H1 (cell line): ENCODE data around the gene INPP5F. TPM values are rescaled to one million over a fixed set of nuclear protein-coding genes. Genes with fewer than 3 reads are reported as not detected.

Experiments used
- CTCF ChIA-PET: fragments of 300-600 bp; sonication (Branson Sonifier 250); formaldehyde crosslinking; loops from one replicate; lab custom pipeline; 2021; ENCODE audit not compliant: partially characterized antibody; lab: Charles Lee
- POLR2A ChIA-PET: fragments of 300-600 bp; sonication (Branson Sonifier 250); formaldehyde crosslinking; loops from one replicate; lab custom pipeline; 2021; ENCODE audit warnings: inconsistent platforms; ENCODE audit not compliant: partially characterized antibody; lab: Charles Lee
- DNase-seq, 2 experiments: peaks; one replicate each; pipeline versions ENCODE4 v3.0.0 to v3.0.0-alpha.2; 2010 to 2022; ENCODE audit warnings: low spot score in 2 of 2, low read depth in 1 of 2, mixed read lengths in 1 of 2
- FAIRE-seq: peaks from 2 replicates; lab custom pipeline; 2011; peaks lifted over from hg19 to GRCh38; lab: Jason Lieb, UNC
- H2AFZ ChIP-seq: 2 replicates; pipeline ENCODE4 v1.8.1; 2012; ENCODE audit warnings: low read length, inconsistent platforms
- H2AK5ac ChIP-seq: 2 replicates; pipeline ENCODE4 v1.6.1; 2013; ENCODE audit warnings: low read depth, low read length
- H2BK120ac ChIP-seq: replicated peaks from 2 replicates; pipeline ENCODE3; 2013; ENCODE audit warnings: low read depth, low read length, inconsistent platforms
- H2BK12ac ChIP-seq: 2 replicates; pipeline ENCODE4 v1.6.1; 2013; ENCODE audit warnings: low read depth, low read length
- H2BK15ac ChIP-seq: 2 replicates; pipeline ENCODE4 v1.6.1; 2013; ENCODE audit warnings: low read length
- H2BK20ac ChIP-seq: 2 replicates; pipeline ENCODE4 v1.6.1; 2013; ENCODE audit warnings: low read length
- H2BK5ac ChIP-seq: 2 replicates; pipeline ENCODE4 v1.6.1; 2013; ENCODE audit warnings: low read depth, low read length
- H3K14ac ChIP-seq: 2 replicates; pipeline ENCODE4 v1.6.1; 2013; ENCODE audit warnings: inconsistent platforms; ENCODE audit not compliant: insufficient read length
- H3K18ac ChIP-seq: 2 replicates; pipeline ENCODE4 v1.6.1; 2013; ENCODE audit warnings: low read length; ENCODE audit errors: extremely low read depth
- H3K23ac ChIP-seq: 2 replicates; pipeline ENCODE4 v1.6.1; 2013; ENCODE audit warnings: inconsistent platforms; ENCODE audit not compliant: insufficient read length
- H3K23me2 ChIP-seq: 2 replicates; pipeline ENCODE4 v1.6.1; 2013; ENCODE audit warnings: low read depth, low read length
- H3K27ac ChIP-seq: 2 replicates; pipeline ENCODE4 v1.6.1; 2011; ENCODE audit warnings: low read depth, low read length, inconsistent platforms
- H3K27me3 ChIP-seq, 4 experiments: replicated peaks in 1 of 4; 1 replicate in 1 of 4; 2 replicates in 3 of 4; pipeline versions ENCODE4 v1.6.1 to v1.8.1; 2011 to 2013; ENCODE audit warnings: low read length in 3 of 4, mild to moderate bottlenecking in 3 of 4, inconsistent platforms in 2 of 4, mixed read lengths in 2 of 4, moderate library complexity in 1 of 4; ENCODE audit not compliant: control insufficient read depth in 3 of 4, insufficient read depth in 3 of 4; ENCODE audit errors: extremely low read depth in 1 of 4
- H3K36me3 ChIP-seq, 4 experiments: 2 replicates each; pipeline versions ENCODE4 v1.6.1 to v1.8.1; 2011 to 2013; ENCODE audit warnings: mild to moderate bottlenecking in 4 of 4, low read length in 3 of 4, moderate library complexity in 2 of 4, control low read depth in 1 of 4, inconsistent platforms in 1 of 4; ENCODE audit not compliant: insufficient read depth in 4 of 4, control insufficient read depth in 2 of 4
- H3K4ac ChIP-seq: replicated peaks from 2 replicates; pipeline ENCODE3; 2013; ENCODE audit warnings: low read length, low read depth, mixed read lengths, inconsistent platforms; ENCODE audit not compliant: insufficient read length
- H3K4me1 ChIP-seq, 4 experiments: replicated peaks in 1 of 4; 1 replicate in 1 of 4; 2 replicates in 3 of 4; pipeline versions ENCODE4 v1.6.1 to v1.8.1; 2011 to 2013; ENCODE audit warnings: low read length in 3 of 4, inconsistent platforms in 2 of 4, mixed read lengths in 1 of 4; ENCODE audit not compliant: insufficient read depth in 4 of 4, control insufficient read depth in 3 of 4
- H3K4me2 ChIP-seq, 2 experiments: 2 replicates each; pipeline versions ENCODE4 v1.6.1 to v1.8.1; 2011 to 2013; ENCODE audit warnings: low read depth in 2 of 2, low read length in 2 of 2, control low read depth in 1 of 2, inconsistent platforms in 1 of 2, mild to moderate bottlenecking in 1 of 2; ENCODE audit not compliant: insufficient read depth in 1 of 2
- H3K4me3 ChIP-seq, 4 experiments: fragments of 200-600, 300-600 bp in 1 of 4; sonication (generic), shearing (Covaris generic), sonication (Bioruptor Twin) in 1 of 4; 2 replicates each; pipeline versions ENCODE4 v1.5.1 to v1.8.1; 2011 to 2016; ENCODE audit warnings: low read length in 4 of 4, low read depth in 3 of 4, control low read depth in 2 of 4, inconsistent platforms in 2 of 4, mild to moderate bottlenecking in 2 of 4, mixed read lengths in 1 of 4, moderate library complexity in 1 of 4; ENCODE audit not compliant: insufficient read depth in 2 of 4; ENCODE audit errors: extremely low read depth in 1 of 4
- H3K56ac ChIP-seq: replicated peaks from 2 replicates; pipeline ENCODE3; 2013; ENCODE audit warnings: low read depth, mild to moderate bottlenecking, mixed read lengths, low read length, inconsistent platforms; ENCODE audit not compliant: insufficient read length
- H3K79me1 ChIP-seq: 2 replicates; pipeline ENCODE4 v1.6.1; 2013; ENCODE audit warnings: low read depth, low read length, control low read depth
- H3K79me2 ChIP-seq, 2 experiments: 2 replicates each; pipeline versions ENCODE4 v1.6.1 to v1.8.1; 2012 to 2013; ENCODE audit warnings: low read length in 2 of 2, mild to moderate bottlenecking in 2 of 2, inconsistent platforms in 1 of 2; ENCODE audit not compliant: insufficient read depth in 2 of 2, control insufficient read depth in 1 of 2
- H3K9ac ChIP-seq, 4 experiments: replicated peaks in 1 of 4; 1 replicate in 1 of 4; 2 replicates in 3 of 4; pipeline versions ENCODE4 v1.6.1 to v1.8.1; 2011 to 2013; ENCODE audit warnings: low read depth in 3 of 4, low read length in 3 of 4, control low read depth in 2 of 4, mild to moderate bottlenecking in 2 of 4, moderate library complexity in 2 of 4, inconsistent platforms in 1 of 4; ENCODE audit errors: extremely low read depth in 1 of 4
- H3K9me3 ChIP-seq, 2 experiments: 2 replicates each; pipeline versions ENCODE4 v1.6.1 to v1.8.1; 2012 to 2013; ENCODE audit warnings: mild to moderate bottlenecking in 2 of 2, moderate library complexity in 2 of 2, control low read depth in 1 of 2, inconsistent platforms in 1 of 2, low read depth in 1 of 2, low read length in 1 of 2, mixed read lengths in 1 of 2; ENCODE audit not compliant: insufficient read depth in 2 of 2
- H4K20me1 ChIP-seq, 2 experiments: replicated peaks in 1 of 2; 2 replicates each; pipeline versions ENCODE3 to v1.8.1; 2011 to 2013; ENCODE audit warnings: inconsistent platforms in 2 of 2, low read length in 2 of 2, mild to moderate bottlenecking in 1 of 2; ENCODE audit not compliant: insufficient read depth in 2 of 2, control insufficient read depth in 1 of 2
- H4K5ac ChIP-seq: 2 replicates; pipeline ENCODE4 v1.6.1; 2013; ENCODE audit warnings: low read length, low read depth, mixed read lengths, inconsistent platforms; ENCODE audit not compliant: insufficient read length
- H4K8ac ChIP-seq: 2 replicates; pipeline ENCODE4 v1.8.0; 2013; ENCODE audit warnings: mild to moderate bottlenecking, moderate library complexity, low read length, inconsistent platforms; ENCODE audit not compliant: insufficient read depth; ENCODE audit errors: extremely low read depth
- H4K91ac ChIP-seq: replicated peaks from 2 replicates; pipeline ENCODE3; 2013; ENCODE audit warnings: low read length, mixed read lengths, inconsistent platforms; ENCODE audit not compliant: insufficient read length
- BCL11A ChIP-seq, 2 experiments: IDR thresholded peaks; one replicate each; pipeline ENCODE4 v1.6.1; 2011; ENCODE audit warnings: low read depth in 2 of 2, low read length in 2 of 2, mild to moderate bottlenecking in 2 of 2
- NANOG ChIP-seq: IDR thresholded peaks from 2 replicates; pipeline ENCODE4 v1.6.1; 2011; ENCODE audit warnings: low read length, low read depth, mild to moderate bottlenecking, inconsistent platforms; ENCODE audit not compliant: insufficient read depth, poor library complexity, severe bottlenecking
- SIX5 ChIP-seq: IDR thresholded peaks from 2 replicates; pipeline ENCODE4 v1.6.1; 2011; ENCODE audit warnings: mild to moderate bottlenecking, low read depth, low read length
- SP1 ChIP-seq: IDR thresholded peaks from 2 replicates; pipeline ENCODE4 v1.6.1; 2011; ENCODE audit warnings: low read depth, low read length
- TAF1 ChIP-seq: IDR thresholded peaks from 2 replicates; pipeline ENCODE4 v1.6.1; 2011; ENCODE audit warnings: mild to moderate bottlenecking, low read depth, low read length
- ZNF274 ChIP-seq: IDR thresholded peaks from 2 replicates; pipeline ENCODE4 v1.7.0; 2012; ENCODE audit warnings: low read length, borderline replicate concordance; ENCODE audit errors: extremely low read depth
- WGBS, 2 experiments: shearing (Covaris generic) in 1 of 2; methylation state at CpG; one replicate each; pipeline versions ENCODE4 v1.1.6 to v1.1.7; 2013 to 2015; ENCODE audit warnings: low lambda C conversion rate in 2 of 2, mixed read lengths in 2 of 2, inconsistent platforms in 1 of 2, low coverage in 1 of 2, missing lambda C conversion rate in 1 of 2; ENCODE audit not compliant: insufficient replicate concordance in 2 of 2, insufficient coverage in 1 of 2, insufficient read length in 1 of 2; ENCODE audit errors: extremely low coverage in 1 of 2, missing lambda C conversion rate in 1 of 2; 5-methylcytosine and 5-hydroxymethylcytosine counted together
- polyA plus RNA-seq, 7 experiments: library from polyadenylated mRNA; depleted of rRNA in 3 of 7; stranded (reverse) in 5 of 7; unstranded in 2 of 7; fragments of >200 nt in 5 of 7; fragments of 200-250 nt in 2 of 7; gene quantifications; 1 replicate in 5 of 7; 2 replicates in 1 of 7; 4 replicates in 1 of 7; pipeline versions ENCODE4 v1.2.1 to v1.2.3, GENCODE V29; 2011 to 2013; ENCODE audit warnings: missing spikeins in 2 of 7, mixed read lengths in 2 of 7
- total RNA-seq: library from RNA; stranded (reverse); fragmentation: NEBNext Ultra II Directional; extraction: Animal tissue kit (Norgen Biotek cat#: 25700); gene quantifications from 2 replicates; pipeline ENCODE4 v1.2.1, GENCODE V29; 2021
- TF ChIP-seq, protein P1 (sequence below): IDR thresholded peaks from 2 replicates; pipeline ENCODE4 v1.6.1; 2012; ENCODE audit warnings: low read length, inconsistent platforms
- TF ChIP-seq, protein P2 (sequence below): IDR thresholded peaks from 2 replicates; pipeline ENCODE4 v1.6.1; 2012; ENCODE audit warnings: inconsistent platforms

The INPP5F gene
- total and polyA plus RNA-seq, 2 of the 8 experiments (the other 6 are each of a cell fraction or from before 2014, with no cell fraction given) = 50.1 to 101 TPM

DNA sequence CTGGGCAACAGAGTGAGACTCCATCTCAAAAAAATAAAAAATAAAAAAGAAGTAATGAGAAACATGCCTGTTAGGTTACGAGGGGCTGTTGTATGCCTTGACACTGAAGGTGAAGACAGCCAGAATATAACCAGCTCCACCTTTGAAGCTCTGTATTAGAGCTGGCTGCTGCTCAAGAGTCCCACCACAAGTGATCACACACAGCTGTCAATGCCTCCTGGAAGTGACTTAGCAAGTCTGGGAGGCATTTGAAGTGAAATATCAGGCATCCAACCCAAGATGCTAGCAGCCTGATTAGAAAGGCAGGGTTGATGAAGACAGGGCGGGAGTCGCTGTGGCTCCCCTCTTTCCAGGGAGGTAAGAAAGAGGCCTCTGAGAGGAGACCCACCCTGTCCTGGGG lies 34.1 kb upstream of the INPP5F start:
- Histone ChIP-seq H3K9ac (no peak overlapping the region), H3K79me1 (no peaks in the 10 kb centered on the region), H3K56ac (no peak overlapping the region), H3K79me2 (no peaks in the 10 kb centered on the region), H3K23me2 (peaks cover 5% of the 10 kb centered on the region), H3K14ac (no peak overlapping the region), H2BK5ac (no peak overlapping the region), H4K5ac (no peak overlapping the region), H3K36me3 (no peaks in the 10 kb centered on the region), H2AFZ (no peak overlapping the region), H2BK12ac (no peak overlapping the region), H2BK20ac (no peak overlapping the region), H2BK15ac (no peak overlapping the region), H4K91ac (no peak overlapping the region), H2AK5ac (no peak overlapping the region), H4K20me1 (no peaks in the 10 kb centered on the region), H3K27me3 (no peaks in the 10 kb centered on the region), H3K18ac (no peak overlapping the region), H3K4me3 (no peak overlapping the region), H3K4me1 (peaks cover 3 to 16% (median 14%) of the 10 kb centered on the region in 4 experiments; a peak in 6 of 7 replicates), H3K4me2 (no peak overlapping the region), H2BK120ac (no peak overlapping the region), H3K9me3 (no peaks in the 10 kb centered on the region), H3K27ac (no peak overlapping the region), H3K23ac (no peak overlapping the region), H4K8ac (no peak overlapping the region), H3K4ac (no peak overlapping the region)
- no peak for DNase-seq
- POLR2A ChIA-PET = no interaction called here
- CTCF ChIA-PET = interaction anchor here (0.5 to 0.9 kb wide), 2 partner anchors 35 to 280 kb away, joined by 3 to 6 read pairs; no protein-coding TSS in a partner anchor
- no peak for FAIRE-seq
- TF ChIP-seq ZNF274 (no peak), SP1 (no peak), BCL11A (IDR thresholded peaks at IDR 0.05; ENCODE audit: low read depth in 2 of 2, low read length in 2 of 2) (no peak), SIX5 (no peak), TAF1 (no peak), NANOG (no peak)
- TF ChIP-seq, protein P1, sequence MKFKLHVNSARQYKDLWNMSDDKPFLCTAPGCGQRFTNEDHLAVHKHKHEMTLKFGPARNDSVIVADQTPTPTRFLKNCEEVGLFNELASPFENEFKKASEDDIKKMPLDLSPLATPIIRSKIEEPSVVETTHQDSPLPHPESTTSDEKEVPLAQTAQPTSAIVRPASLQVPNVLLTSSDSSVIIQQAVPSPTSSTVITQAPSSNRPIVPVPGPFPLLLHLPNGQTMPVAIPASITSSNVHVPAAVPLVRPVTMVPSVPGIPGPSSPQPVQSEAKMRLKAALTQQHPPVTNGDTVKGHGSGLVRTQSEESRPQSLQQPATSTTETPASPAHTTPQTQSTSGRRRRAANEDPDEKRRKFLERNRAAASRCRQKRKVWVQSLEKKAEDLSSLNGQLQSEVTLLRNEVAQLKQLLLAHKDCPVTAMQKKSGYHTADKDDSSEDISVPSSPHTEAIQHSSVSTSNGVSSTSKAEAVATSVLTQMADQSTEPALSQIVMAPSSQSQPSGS = no peak
- TF ChIP-seq, protein P2, sequence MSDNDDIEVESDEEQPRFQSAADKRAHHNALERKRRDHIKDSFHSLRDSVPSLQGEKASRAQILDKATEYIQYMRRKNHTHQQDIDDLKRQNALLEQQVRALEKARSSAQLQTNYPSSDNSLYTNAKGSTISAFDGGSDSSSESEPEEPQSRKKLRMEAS = no peak
- WGBS, 2 experiments = 98% methylated on average over 3 of the region's 3 CpGs; no CpG with 5 or more reads in 1 of the 2 experiments
